ENCODE results near the gene HIVEP1.

HIVEP1 gene

DNA sequence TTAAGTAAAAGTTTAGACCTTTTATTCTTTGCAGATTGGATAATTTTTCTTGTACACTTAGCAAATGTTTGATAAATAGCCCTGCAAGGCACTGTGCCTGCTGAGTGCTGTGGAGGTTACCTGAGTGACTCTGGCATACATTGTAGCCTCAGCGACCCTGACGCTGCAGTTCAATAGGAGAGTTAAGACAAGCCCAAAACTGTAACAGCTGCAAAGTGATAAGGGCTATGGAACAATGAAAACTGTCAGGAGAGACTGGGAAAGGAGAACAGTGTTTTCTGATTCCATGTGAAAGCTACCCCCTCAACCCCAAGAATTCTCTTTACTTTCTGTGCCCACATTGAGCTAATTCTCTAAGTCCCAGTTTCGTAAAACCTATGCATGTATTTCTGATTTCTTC, 22.2 kb downstream of the HIVEP1 start:
- no peak overlapping the region for H3K9ac ChIP-seq (ENCODE audit: low read depth, low read length)
- H3K4me1 ChIP-seq (ENCODE audit: control insufficient read depth, insufficient read depth, low read length) = peaks cover 12% of the 10 kb centered on the region
- no peak overlapping the region for H3K4me2 ChIP-seq (ENCODE audit: low read length)
- H3K27me3 ChIP-seq (ENCODE audit: control insufficient read depth, insufficient read depth, low read length) = no peaks in the 10 kb centered on the region
- no peaks in the 10 kb centered on the region for H3K9me3 ChIP-seq (replicated peaks; ENCODE audit: low read length)
- H3K4me3 ChIP-seq (ENCODE audit: low read length) = no peak overlapping the region
- no peaks in the 10 kb centered on the region for H3K36me3 ChIP-seq (ENCODE audit: insufficient read depth, low read length)

DNA sequence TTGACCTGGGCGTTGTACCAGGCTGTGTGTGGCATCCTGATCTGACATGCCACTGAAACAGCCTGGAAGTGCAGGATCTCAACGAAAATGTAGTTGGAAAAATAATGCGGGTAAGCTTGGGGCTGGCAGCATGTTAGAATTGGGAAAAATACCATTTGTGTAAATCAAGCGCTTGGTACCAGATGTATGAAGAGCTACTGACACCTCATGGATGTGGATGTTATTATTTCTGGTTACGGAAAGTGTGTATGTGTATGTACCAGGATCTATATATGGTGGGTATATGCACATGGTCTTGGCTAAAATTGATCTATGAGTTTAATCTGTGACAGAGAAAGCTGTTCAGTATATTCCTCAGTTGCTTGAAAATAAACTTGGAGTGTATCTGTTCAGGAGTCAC, 22.7 kb downstream of the HIVEP1 start:
- Histone ChIP-seq H3K36me3 (ENCODE audit: insufficient read depth, low read length) (no peaks in the 10 kb centered on the region), H3K9me3 (replicated peaks; ENCODE audit: low read length) (no peaks in the 10 kb centered on the region), H3K4me3 (ENCODE audit: low read length) (no peak overlapping the region), H3K27me3 (ENCODE audit: control insufficient read depth, insufficient read depth, low read length) (no peaks in the 10 kb centered on the region), H3K9ac (ENCODE audit: low read depth, low read length) (no peak overlapping the region), H3K4me2 (ENCODE audit: low read length) (no peak overlapping the region), H3K4me1 (ENCODE audit: control insufficient read depth, insufficient read depth, low read length) (peaks cover 12% of the 10 kb centered on the region)

GRCh38 chr6:12036766-12037165, 24.7 kb downstream of the HIVEP1 start:
- Histone ChIP-seq H3K4me3 (ENCODE audit: low read length) (no peak overlapping the region), H3K27me3 (ENCODE audit: control insufficient read depth, insufficient read depth, low read length) (no peaks in the 10 kb centered on the region), H3K36me3 (ENCODE audit: insufficient read depth, low read length) (no peaks in the 10 kb centered on the region), H3K9me3 (replicated peaks; ENCODE audit: low read length) (no peaks in the 10 kb centered on the region), H3K4me2 (ENCODE audit: low read length) (no peak overlapping the region), H3K9ac (ENCODE audit: low read depth, low read length) (no peak overlapping the region), H3K4me1 (ENCODE audit: control insufficient read depth, insufficient read depth, low read length) (peaks cover 12% of the 10 kb centered on the region)

DNA sequence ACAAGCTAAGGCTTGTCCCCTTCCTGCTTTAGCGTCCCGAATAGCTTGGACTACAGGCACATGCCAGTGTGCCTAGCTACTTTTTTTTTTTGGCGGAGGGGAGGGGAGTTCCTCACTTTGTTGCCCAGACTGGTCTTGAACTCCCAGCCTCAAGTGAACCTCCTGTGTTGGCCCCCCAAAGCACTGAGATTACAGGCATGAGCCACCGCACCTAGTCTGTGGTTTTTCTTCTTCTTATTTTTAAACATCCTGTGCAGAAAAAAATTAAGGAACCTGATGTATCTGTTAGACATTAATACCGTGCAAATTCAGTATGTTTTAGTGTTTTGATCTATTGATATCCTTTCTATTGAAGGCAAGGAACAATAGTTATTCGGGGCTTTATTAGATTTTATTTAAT, 25.7 kb downstream of the HIVEP1 start:
- Histone ChIP-seq H3K9me3 (replicated peaks; ENCODE audit: low read length) (no peaks in the 10 kb centered on the region), H3K36me3 (ENCODE audit: insufficient read depth, low read length) (no peaks in the 10 kb centered on the region), H3K27me3 (ENCODE audit: control insufficient read depth, insufficient read depth, low read length) (no peaks in the 10 kb centered on the region), H3K4me3 (ENCODE audit: low read length) (no peak overlapping the region), H3K9ac (ENCODE audit: low read depth, low read length) (no peak overlapping the region), H3K4me1 (ENCODE audit: control insufficient read depth, insufficient read depth, low read length) (peaks cover 12% of the 10 kb centered on the region), H3K4me2 (ENCODE audit: low read length) (no peak overlapping the region)

DNA sequence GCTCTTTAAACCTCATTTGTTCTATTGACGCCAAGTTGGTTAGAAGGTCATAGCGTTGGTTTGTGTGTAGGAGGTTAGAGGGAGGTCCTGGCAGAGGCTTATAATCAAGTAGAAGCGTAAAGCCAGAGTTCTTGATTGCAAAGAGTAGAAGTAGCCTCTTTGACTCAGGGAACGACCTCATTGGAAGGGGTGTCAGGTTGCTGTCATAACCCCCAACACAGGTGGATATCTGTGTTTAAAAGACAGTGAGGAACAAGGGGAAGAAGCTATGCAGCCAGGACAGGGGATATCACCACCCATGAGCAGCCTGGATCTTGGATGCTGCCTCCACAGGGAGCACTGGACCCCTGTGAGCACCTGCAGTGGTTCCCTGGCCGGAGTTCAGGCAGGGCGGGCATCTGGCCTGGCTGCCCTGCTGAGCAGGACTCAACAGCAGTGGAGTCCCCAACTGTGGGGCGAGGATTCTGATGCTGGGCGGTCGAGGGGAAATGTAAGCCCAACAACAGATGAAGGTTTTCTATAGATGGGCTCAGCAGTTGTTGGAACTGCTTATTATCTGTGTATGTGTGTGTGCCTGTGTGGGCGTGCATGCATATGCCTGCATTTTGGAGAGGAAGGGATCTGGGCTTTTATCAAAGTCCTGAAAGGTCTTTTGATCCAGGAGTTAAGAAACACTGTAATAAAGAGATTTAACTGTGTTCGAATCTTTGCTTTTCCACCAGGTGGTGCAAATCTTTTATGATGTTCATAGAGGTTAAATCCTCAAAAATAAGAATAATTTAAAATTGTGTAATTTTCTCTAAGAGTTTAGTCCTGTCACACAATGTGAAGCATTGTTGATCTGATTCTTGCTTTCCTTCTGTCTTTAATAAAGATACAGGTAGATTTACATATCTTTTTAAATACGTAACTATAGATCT, 27.7 kb downstream of the HIVEP1 start:
- Histone ChIP-seq H3K36me3 (ENCODE audit: insufficient read depth, low read length) (no peaks in the 10 kb centered on the region), H3K9me3 (replicated peaks; ENCODE audit: low read length) (no peaks in the 10 kb centered on the region), H3K4me3 (ENCODE audit: low read length) (no peak overlapping the region), H3K9ac (ENCODE audit: low read depth, low read length) (no peak overlapping the region), H3K4me2 (ENCODE audit: low read length) (no peak overlapping the region), H3K27me3 (ENCODE audit: control insufficient read depth, insufficient read depth, low read length) (no peaks in the 10 kb centered on the region), H3K4me1 (ENCODE audit: control insufficient read depth, insufficient read depth, low read length) (peaks cover 3% of the 10 kb centered on the region)

DNA sequence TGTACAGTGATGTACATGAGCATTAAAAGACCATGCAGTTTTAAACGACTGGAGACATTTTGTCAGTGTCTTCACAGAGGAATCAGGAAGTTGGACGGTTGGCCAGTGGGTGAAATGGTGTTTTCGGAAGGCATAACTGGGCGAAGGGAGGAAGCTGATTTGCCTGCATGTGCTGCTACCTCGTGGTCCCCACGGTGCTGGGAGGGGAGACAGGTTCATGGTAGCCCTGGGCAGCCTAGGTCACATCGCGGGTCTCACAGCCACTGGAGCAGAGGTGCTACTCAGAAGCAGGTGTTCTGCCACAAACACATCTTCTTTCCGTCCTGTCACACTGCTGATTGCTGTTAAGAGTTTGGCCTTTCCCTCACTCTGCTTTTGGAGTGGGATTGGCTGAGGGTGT, 35.2 kb downstream of the HIVEP1 start:
- no peaks in the 10 kb centered on the region for H3K9me3 ChIP-seq (replicated peaks; ENCODE audit: low read length)
- no peaks in the 10 kb centered on the region for H3K27me3 ChIP-seq (ENCODE audit: control insufficient read depth, insufficient read depth, low read length)
- no peak overlapping the region for H3K9ac ChIP-seq (ENCODE audit: low read depth, low read length)
- no peak overlapping the region for H3K4me3 ChIP-seq (ENCODE audit: low read length)
- peaks cover 8% of the 10 kb centered on the region for H3K4me1 ChIP-seq (ENCODE audit: control insufficient read depth, insufficient read depth, low read length)
- H3K4me2 ChIP-seq (ENCODE audit: low read length) = no peak overlapping the region
- H3K36me3 ChIP-seq (ENCODE audit: insufficient read depth, low read length) = no peaks in the 10 kb centered on the region

GRCh38 chr6:12047792-12048432, 35.8 kb downstream of the HIVEP1 start:
- H3K4me3 ChIP-seq (ENCODE audit: low read length) = no peak overlapping the region
- no peak overlapping the region for H3K9ac ChIP-seq (ENCODE audit: low read depth, low read length)
- no peaks in the 10 kb centered on the region for H3K36me3 ChIP-seq (ENCODE audit: insufficient read depth, low read length)
- peaks cover 8% of the 10 kb centered on the region for H3K4me1 ChIP-seq (ENCODE audit: control insufficient read depth, insufficient read depth, low read length)
- no peak overlapping the region for H3K4me2 ChIP-seq (ENCODE audit: low read length)
- H3K9me3 ChIP-seq (replicated peaks; ENCODE audit: low read length) = no peaks in the 10 kb centered on the region
- no peaks in the 10 kb centered on the region for H3K27me3 ChIP-seq (ENCODE audit: control insufficient read depth, insufficient read depth, low read length)

- peaks cover 8% of the 10 kb centered on the region for H3K4me1 ChIP-seq (ENCODE audit: control insufficient read depth, insufficient read depth, low read length)
- no peaks in the 10 kb centered on the region for H3K9me3 ChIP-seq (replicated peaks; ENCODE audit: low read length)
- no peak overlapping the region for H3K4me2 ChIP-seq (ENCODE audit: low read length)
- H3K27me3 ChIP-seq (ENCODE audit: control insufficient read depth, insufficient read depth, low read length) = no peaks in the 10 kb centered on the region
- H3K36me3 ChIP-seq (ENCODE audit: insufficient read depth, low read length) = no peaks in the 10 kb centered on the region
- H3K4me3 ChIP-seq (ENCODE audit: low read length) = no peak overlapping the region
- H3K9ac ChIP-seq (ENCODE audit: low read depth, low read length) = no peak overlapping the region
These were observed 36.5 kb downstream of the HIVEP1 start for GRCh38 chr6:12048609-12049008.

DNA sequence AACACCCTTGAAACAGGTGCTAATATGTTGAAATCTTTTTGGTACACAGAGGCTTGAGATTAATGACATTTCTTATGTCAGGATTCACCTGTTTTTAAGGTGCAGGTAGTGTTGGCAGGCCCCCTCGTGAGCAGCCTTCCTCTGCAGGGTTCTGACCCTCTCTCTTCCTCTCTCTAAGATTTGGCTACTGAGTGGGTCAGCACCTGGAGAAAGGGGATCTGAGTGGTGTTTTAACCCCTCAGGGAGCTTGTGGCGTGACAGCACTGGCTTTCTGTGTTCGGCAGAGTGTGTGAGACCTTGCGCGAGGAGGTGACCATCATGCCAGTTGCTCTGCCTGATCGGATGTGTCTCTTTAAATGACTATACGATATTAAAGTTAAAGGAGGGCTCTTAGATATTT, 37.1 kb downstream of the HIVEP1 start:
- Histone ChIP-seq H3K4me2 (ENCODE audit: low read length) (no peak overlapping the region), H3K27me3 (ENCODE audit: control insufficient read depth, insufficient read depth, low read length) (no peaks in the 10 kb centered on the region), H3K4me1 (ENCODE audit: control insufficient read depth, insufficient read depth, low read length) (peaks cover 8% of the 10 kb centered on the region), H3K36me3 (ENCODE audit: insufficient read depth, low read length) (no peaks in the 10 kb centered on the region), H3K9me3 (replicated peaks; ENCODE audit: low read length) (no peaks in the 10 kb centered on the region), H3K4me3 (ENCODE audit: low read length) (no peak overlapping the region), H3K9ac (ENCODE audit: low read depth, low read length) (no peak overlapping the region)

DNA sequence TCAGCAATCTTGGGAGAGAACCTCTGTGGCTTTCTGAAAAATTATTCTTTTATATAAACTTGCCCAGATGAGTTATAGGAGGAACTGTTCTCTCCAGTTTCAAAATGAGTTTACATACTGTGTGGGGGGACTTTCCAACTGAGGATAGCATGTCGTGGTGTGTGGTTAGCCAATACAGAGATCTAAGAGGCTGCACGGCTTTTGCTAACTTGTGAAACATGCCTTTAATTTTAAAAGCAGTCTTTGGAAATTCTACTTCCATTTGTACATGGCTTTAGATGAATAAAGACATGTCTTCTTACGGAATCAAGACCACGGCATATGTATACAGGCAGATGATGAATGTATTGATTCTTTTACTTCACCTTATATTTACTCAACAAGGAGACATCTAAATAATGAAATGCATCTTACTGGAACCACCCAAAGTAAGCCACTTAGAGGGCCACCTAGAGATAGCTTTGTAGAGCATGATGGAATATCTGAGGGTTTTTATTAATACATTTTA, 39.8 kb downstream of the HIVEP1 start:
- H3K9ac ChIP-seq (ENCODE audit: low read depth, low read length) = no peak overlapping the region
- H3K27me3 ChIP-seq (ENCODE audit: control insufficient read depth, insufficient read depth, low read length) = no peaks in the 10 kb centered on the region
- no peaks in the 10 kb centered on the region for H3K9me3 ChIP-seq (replicated peaks; ENCODE audit: low read length)
- H3K4me3 ChIP-seq (ENCODE audit: low read length) = no peak overlapping the region
- H3K4me2 ChIP-seq (ENCODE audit: low read length) = no peak overlapping the region
- no peaks in the 10 kb centered on the region for H3K36me3 ChIP-seq (ENCODE audit: insufficient read depth, low read length)
- H3K4me1 ChIP-seq (ENCODE audit: control insufficient read depth, insufficient read depth, low read length) = peaks cover 3% of the 10 kb centered on the region

DNA sequence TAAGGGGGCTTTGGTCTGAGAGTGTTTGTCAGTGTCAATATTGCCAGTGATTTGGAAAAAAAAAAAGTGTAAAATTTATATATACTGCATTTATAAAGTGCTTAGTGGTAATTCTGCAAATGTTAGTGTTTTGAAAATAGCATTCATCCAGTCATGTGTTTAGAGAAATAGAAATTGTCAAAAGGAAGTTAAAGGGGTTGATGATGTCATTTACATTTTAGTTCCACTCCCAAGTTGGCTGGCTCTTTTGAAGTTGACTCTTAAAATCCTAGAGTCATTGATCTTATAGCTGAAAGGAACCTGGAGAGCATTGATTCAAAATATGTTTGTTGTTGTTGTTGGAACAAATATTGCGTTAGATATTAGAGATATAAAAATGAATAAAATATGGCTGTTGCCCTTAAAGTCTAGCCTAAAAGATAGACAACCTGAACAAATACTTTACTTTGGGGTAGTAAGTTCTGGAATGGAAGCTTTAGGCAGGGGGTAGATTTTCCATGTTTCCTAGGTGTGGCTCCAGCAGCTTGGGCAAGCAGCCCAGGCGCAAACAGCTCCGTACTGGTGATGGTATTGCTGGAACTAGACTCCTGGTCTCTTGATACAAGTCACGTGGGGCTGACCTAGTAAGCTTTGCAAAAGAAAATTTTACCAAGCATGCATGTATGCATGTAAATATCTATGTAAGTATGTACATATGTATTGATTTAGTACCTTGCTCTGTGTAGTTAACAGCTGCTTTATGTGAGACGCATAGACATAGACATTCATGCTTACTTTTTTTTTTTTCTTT, 46.3 kb downstream of the HIVEP1 start:
- Histone ChIP-seq H3K4me2 (ENCODE audit: low read length) (no peak overlapping the region), H3K36me3 (ENCODE audit: insufficient read depth, low read length) (no peaks in the 10 kb centered on the region), H3K27me3 (ENCODE audit: control insufficient read depth, insufficient read depth, low read length) (no peaks in the 10 kb centered on the region), H3K9ac (ENCODE audit: low read depth, low read length) (no peak overlapping the region), H3K9me3 (replicated peaks; ENCODE audit: low read length) (no peaks in the 10 kb centered on the region), H3K4me3 (ENCODE audit: low read length) (no peak overlapping the region), H3K4me1 (ENCODE audit: control insufficient read depth, insufficient read depth, low read length) (peaks cover 3% of the 10 kb centered on the region)

Data from skeletal muscle satellite cell (primary cell).